Endothelial cell of umbilical vein (primary cell): Measurements from ENCODE around the gene SORCS1. TPM values are rescaled to one million over a fixed set of nuclear protein-coding genes. Genes with fewer than 3 reads are reported as not detected.

Source experiments
- BruUV-seq: library from RNA; stranded (reverse); fragments of 400-500 nt; replicated peaks from 2 replicates; lab custom pipeline; 2021; lab: Mats Ljungman, UMichigan
- CTCF ChIA-PET: fragments of 300-600, 350-600 bp; sonication (Branson Sonifier 250); formaldehyde crosslinking; loops from one replicate; lab custom pipeline; 2021; ENCODE audit warnings: antibody characterized with exemption, inconsistent platforms; lab: Charles Lee
- POLR2A ChIA-PET: fragments of 300-600, 350-600 bp; sonication (Branson Sonifier 250); formaldehyde crosslinking; loops from one replicate; lab custom pipeline; 2021; ENCODE audit warnings: antibody characterized with exemption, inconsistent platforms; lab: Charles Lee
- DNase-seq: peaks from one replicate; pipeline ENCODE4 v3.0.0-alpha.2; 2011; ENCODE audit warnings: low read depth, low spot score
- FAIRE-seq: peaks from 2 replicates; lab custom pipeline; 2011; peaks lifted over from hg19 to GRCh38; lab: Jason Lieb, UNC
- H2AFZ ChIP-seq: 2 replicates; pipeline ENCODE4 v1.6.0; 2012; ENCODE audit warnings: low read depth, low read length, control low read depth, inconsistent platforms
- H3K27ac ChIP-seq: 2 replicates; pipeline ENCODE4 v1.5.1; 2011; ENCODE audit warnings: low read depth, mild to moderate bottlenecking, control low read depth, low read length, moderate library complexity; ENCODE audit not compliant: insufficient read depth
- H3K27me3 ChIP-seq, 2 experiments: 2 replicates each; pipeline versions ENCODE4 v1.6.0 to v1.6.1; 2011; ENCODE audit warnings: low read length in 2 of 2, mixed read lengths in 1 of 2; ENCODE audit not compliant: control insufficient read depth in 2 of 2, insufficient read depth in 2 of 2
- H3K36me3 ChIP-seq, 2 experiments: 2 replicates in 1 of 2; 3 replicates in 1 of 2; pipeline ENCODE4 v1.5.1; 2011; ENCODE audit warnings: low read length in 2 of 2, mild to moderate bottlenecking in 1 of 2, moderate library complexity in 1 of 2; ENCODE audit not compliant: control insufficient read depth in 2 of 2, insufficient read depth in 2 of 2; ENCODE audit errors: extremely low read depth in 1 of 2
- H3K4me1 ChIP-seq: 3 replicates; pipeline ENCODE4 v1.5.1; 2011; ENCODE audit warnings: mild to moderate bottlenecking, low read length; ENCODE audit not compliant: control insufficient read depth, insufficient read depth; ENCODE audit errors: extremely low read depth
- H3K4me2 ChIP-seq: 2 replicates; pipeline ENCODE4 v1.6.1; 2011; ENCODE audit warnings: low read length, control low read depth, mixed read lengths; ENCODE audit not compliant: insufficient read depth
- H3K4me3 ChIP-seq, 3 experiments: fragments of 200-600 bp in 1 of 3; sonication (generic), shearing (Covaris generic) in 1 of 3; replicated peaks in 1 of 3; 2 replicates each; pipeline ENCODE4 v1.5.1; 2011 to 2016; ENCODE audit warnings: control low read depth in 3 of 3, low read length in 3 of 3, mild to moderate bottlenecking in 2 of 3, inconsistent platforms in 1 of 3, low read depth in 1 of 3, moderate library complexity in 1 of 3; ENCODE audit not compliant: insufficient read depth in 1 of 3
- H3K79me2 ChIP-seq: 2 replicates; pipeline ENCODE4 v1.6.0; 2012; ENCODE audit warnings: low read length, inconsistent platforms; ENCODE audit not compliant: control insufficient read depth, insufficient read depth
- H3K9ac ChIP-seq: replicated peaks from 2 replicates; pipeline ENCODE3; 2011; ENCODE audit warnings: low read length, control low read depth; ENCODE audit not compliant: insufficient read depth; ENCODE audit errors: extremely low read depth
- H3K9me1 ChIP-seq: replicated peaks from 3 replicates; pipeline ENCODE4 v1.6.0; 2011; ENCODE audit warnings: mild to moderate bottlenecking, low read length; ENCODE audit not compliant: control insufficient read depth, insufficient read depth; ENCODE audit errors: extremely low read depth
- H3K9me3 ChIP-seq: replicated peaks from 2 replicates; pipeline ENCODE4 v1.5.1; 2012; ENCODE audit warnings: low read length, inconsistent platforms; ENCODE audit not compliant: control insufficient read depth, insufficient read depth
- H4K20me1 ChIP-seq: replicated peaks from 2 replicates; pipeline ENCODE3; 2011; ENCODE audit warnings: mild to moderate bottlenecking, low read length; ENCODE audit not compliant: control insufficient read depth, insufficient read depth; ENCODE audit errors: extremely low read depth
- CTCF ChIP-seq, 2 donors: IDR thresholded peaks; 1 replicate in 1 of 2; 2 replicates in 1 of 2; pipeline ENCODE4 v1.5.1; 2011; ENCODE audit warnings: low read length in 2 of 2, mild to moderate bottlenecking in 2 of 2, moderate library complexity in 2 of 2, control low read depth in 1 of 2, inconsistent platforms in 1 of 2, low read depth in 1 of 2; ENCODE audit not compliant: insufficient read depth in 1 of 2; ENCODE audit errors: extremely low read depth in 1 of 2
- EZH2 ChIP-seq: IDR thresholded peaks from 2 replicates; pipeline ENCODE4 v1.6.1; 2012; ENCODE audit warnings: borderline replicate concordance, low read depth, mild to moderate bottlenecking, moderate library complexity, low read length, inconsistent platforms; ENCODE audit not compliant: severe bottlenecking
- FOS ChIP-seq: IDR thresholded peaks from 2 replicates; pipeline ENCODE4 v1.6.1; 2011; ENCODE audit warnings: mild to moderate bottlenecking, low read length, moderate library complexity, borderline replicate concordance; ENCODE audit not compliant: insufficient read depth
- GATA2 ChIP-seq: IDR thresholded peaks from 2 replicates; pipeline ENCODE4 v1.7.0; 2011; ENCODE audit warnings: low read depth, mild to moderate bottlenecking, moderate library complexity, mixed read lengths, low read length; ENCODE audit not compliant: insufficient read length, insufficient read depth
- JUN ChIP-seq: IDR thresholded peaks from 2 replicates; pipeline ENCODE4 v1.6.1; 2011; ENCODE audit warnings: borderline replicate concordance, low read depth; ENCODE audit not compliant: insufficient read length, insufficient read depth
- MAX ChIP-seq: IDR thresholded peaks from 2 replicates; pipeline ENCODE4 v1.6.1; 2011; ENCODE audit not compliant: insufficient read depth, insufficient read length
- MYC ChIP-seq: IDR thresholded peaks from one replicate; pipeline ENCODE4 v1.6.1; 2011; ENCODE audit warnings: mild to moderate bottlenecking, low read depth, low read length
- POLR2A ChIP-seq: IDR thresholded peaks from 2 replicates; pipeline ENCODE4 v1.6.1; 2012; ENCODE audit warnings: low read depth, mild to moderate bottlenecking, control low read depth, low read length
- POLR2AphosphoS5 ChIP-seq: IDR thresholded peaks from 2 replicates; pipeline ENCODE4 v1.6.1; 2012; ENCODE audit warnings: low read depth, mild to moderate bottlenecking, control low read depth, low read length, moderate library complexity; ENCODE audit not compliant: insufficient read depth
- dilution Hi-C: fragments of 300-500 bp; cut with MboI; formaldehyde crosslinking; loops from one replicate; pipeline ENCODE4 v1.15.0; 2019; ENCODE audit warnings: low sequenced_read_pairs; ENCODE audit not compliant: extremely low pct_ligation_motif_present
- intact Hi-C: fragments of 100-400 bp; cut with micrococcal nuclease; formaldehyde crosslinking; loops from one replicate; pipeline ENCODE4 v1.10.0; 2022
- polyA plus RNA-seq, 4 experiments: library from polyadenylated mRNA; depleted of rRNA in 3 of 4; stranded (reverse) in 3 of 4; unstranded in 1 of 4; fragments of >200 nt; gene quantifications; 2 replicates each; pipeline versions ENCODE4 v1.2.1 to v1.2.3, GENCODE V29; 2011 to 2012; ENCODE audit warnings: missing spikeins in 1 of 4
- total RNA-seq: library from RNA; stranded (reverse); gene quantifications from 2 replicates; pipeline ENCODE4 v1.2.3, GENCODE V29; 2021

Gene SORCS1
- total and polyA plus RNA-seq, 2 donors (not counting 3 experiments of a cell fraction or from before 2014, with no cell fraction given): not detected

- Histone ChIP-seq H3K79me2 (no peaks in the 10 kb centered on the region), H3K4me3 (no peak overlapping the region), H3K27ac (no peak overlapping the region), H4K20me1 (no peaks in the 10 kb centered on the region), H3K9me1 (no peaks in the 10 kb centered on the region), H3K9me3 (peaks cover 2% of the 10 kb centered on the region), H2AFZ (no peak overlapping the region), H3K4me2 (no peak overlapping the region), H3K36me3 (no peaks in the 10 kb centered on the region), H3K9ac (no peak overlapping the region), H3K27me3 (no peaks in the 10 kb centered on the region), H3K4me1 (no peaks in the 10 kb centered on the region)
- DNase-seq (no peak), FAIRE-seq (no peak)
- POLR2A ChIA-PET: no interaction called here
- CTCF ChIA-PET: no interaction called here
- no TSS peak for BruUV-seq
- no peak for TF ChIP-seq CTCF (IDR thresholded peaks at IDR 0.05; ENCODE audit: extremely low read depth in 1 of 2, insufficient read depth in 1 of 2, low read depth in 1 of 2, low read length in 2 of 2)
- dilution Hi-C loops: no loop called here
- intact Hi-C loops: no loop called here
Measured at GRCh38 chr10:106655636-106656035, 508.9 kb downstream of the SORCS1 start.

GRCh38 chr10:106655165-106655564 lies 509.3 kb downstream of the SORCS1 start:
- BruUV-seq: no TSS peak
- Histone ChIP-seq H3K9me1 (no peaks in the 10 kb centered on the region), H3K9ac (no peak overlapping the region), H3K79me2 (no peaks in the 10 kb centered on the region), H3K36me3 (no peaks in the 10 kb centered on the region), H3K4me1 (no peaks in the 10 kb centered on the region), H3K27ac (no peak overlapping the region), H3K4me2 (no peak overlapping the region), H4K20me1 (no peaks in the 10 kb centered on the region), H3K9me3 (peaks cover 2% of the 10 kb centered on the region), H3K4me3 (no peak overlapping the region), H2AFZ (no peak overlapping the region), H3K27me3 (no peaks in the 10 kb centered on the region)
- intact Hi-C loops (no loop called here), dilution Hi-C loops (no loop called here)
- ChIA-PET CTCF (no interaction called here), POLR2A (no interaction called here)
- FAIRE-seq: no peak
- TF ChIP-seq CTCF (IDR thresholded peaks at IDR 0.05; ENCODE audit: extremely low read depth in 1 of 2, insufficient read depth in 1 of 2, low read depth in 1 of 2, low read length in 2 of 2): no peak
- no peak for TF ChIP-seq POLR2AphosphoS5
- TF ChIP-seq MAX: no peak
- TF ChIP-seq GATA2: no peak
- no peak for TF ChIP-seq MYC
- no peak for TF ChIP-seq FOS
- TF ChIP-seq JUN: no peak
- TF ChIP-seq EZH2: no peak
- TF ChIP-seq POLR2A: no peak
- no peak for DNase-seq
